ENCODE measurements around the gene CCDC191.

Gene CCDC191, protein sequence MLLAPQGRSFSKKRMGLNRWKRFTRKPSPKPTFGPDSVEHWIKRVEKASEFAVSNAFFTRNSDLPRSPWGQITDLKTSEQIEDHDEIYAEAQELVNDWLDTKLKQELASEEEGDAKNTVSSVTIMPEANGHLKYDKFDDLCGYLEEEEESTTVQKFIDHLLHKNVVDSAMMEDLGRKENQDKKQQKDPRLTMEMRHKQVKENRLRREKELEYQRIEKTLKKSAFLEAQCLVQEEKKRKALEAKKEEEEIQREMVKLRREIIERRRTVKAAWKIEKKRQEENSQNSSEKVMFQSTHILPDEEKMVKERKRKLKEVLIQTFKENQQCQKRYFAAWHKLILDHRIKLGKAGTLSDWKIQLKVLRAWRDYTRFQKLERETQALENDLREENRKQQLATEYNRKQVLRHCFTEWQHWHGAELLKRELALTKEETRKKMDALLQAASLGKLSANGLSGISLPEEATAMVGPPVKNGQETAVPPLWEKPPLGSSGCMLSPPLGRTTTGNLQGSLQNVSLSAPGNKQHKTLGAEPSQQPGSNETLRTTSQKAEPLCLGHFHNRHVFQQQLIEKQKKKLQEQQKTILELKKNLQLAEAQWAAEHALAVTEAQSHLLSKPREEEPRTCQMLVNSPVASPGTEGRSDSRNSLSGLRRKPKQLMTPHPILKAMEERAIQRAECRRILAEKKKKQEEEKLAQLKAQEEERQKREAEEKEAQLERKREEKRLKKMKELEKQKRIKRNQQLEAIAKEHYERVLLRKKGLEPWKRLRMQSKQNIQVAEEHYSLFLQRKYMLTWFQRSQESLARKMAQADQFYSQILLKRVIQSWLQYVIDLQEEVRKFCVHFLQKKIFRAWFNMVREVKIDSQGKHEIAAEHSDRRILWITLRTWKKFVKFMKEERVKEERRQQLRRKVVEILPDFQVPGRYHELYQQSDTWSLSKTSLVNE
- 11.1 to 11.3 reads per million in 2 donors for total RNA-seq

- DNase-seq: peak; percentile 98
Measured at GRCh38 chr3:114056130-114057010, at the start of gene CCDC191, which contains the start of gene QTRT2. TSS of gene CCDC191 (minus strand) at chr3:114056526. CDS start at chr3:114056466, 60 bp downstream. TSS of gene QTRT2 (plus strand) at chr3:114056737. CDS start at chr3:114065258, 8,521 bp downstream.

DNA sequence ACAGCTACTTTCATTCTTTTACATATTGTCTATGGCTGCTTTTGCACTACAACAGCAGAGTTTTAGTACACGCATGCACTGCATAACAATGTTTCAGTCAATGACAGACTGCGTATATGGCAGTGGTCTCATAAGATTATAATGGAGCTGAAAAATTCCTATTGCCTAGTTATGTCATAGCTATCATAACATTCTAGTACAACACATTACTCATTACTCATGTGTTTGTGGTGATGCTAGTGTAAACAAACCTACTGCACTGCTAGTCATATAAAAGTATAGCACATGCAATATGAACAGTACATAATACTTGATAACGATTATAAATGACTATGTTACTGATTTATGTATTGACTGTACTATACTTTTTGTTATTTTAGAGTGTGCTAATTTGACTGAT, 48.1 kb upstream of the CCDC191 start:
- DNase-seq: no peak

- no peak for DNase-seq
Measured at GRCh38 chr3:114103858-114104257, 47.5 kb upstream of the CCDC191 start.

GRCh38 chr3:114103181-114103580, 46.9 kb upstream of the CCDC191 start:
- no peak for DNase-seq

- no peak for DNase-seq
Measured at GRCh38 chr3:114101101-114101500, 44.8 kb upstream of the CCDC191 start.

DNA sequence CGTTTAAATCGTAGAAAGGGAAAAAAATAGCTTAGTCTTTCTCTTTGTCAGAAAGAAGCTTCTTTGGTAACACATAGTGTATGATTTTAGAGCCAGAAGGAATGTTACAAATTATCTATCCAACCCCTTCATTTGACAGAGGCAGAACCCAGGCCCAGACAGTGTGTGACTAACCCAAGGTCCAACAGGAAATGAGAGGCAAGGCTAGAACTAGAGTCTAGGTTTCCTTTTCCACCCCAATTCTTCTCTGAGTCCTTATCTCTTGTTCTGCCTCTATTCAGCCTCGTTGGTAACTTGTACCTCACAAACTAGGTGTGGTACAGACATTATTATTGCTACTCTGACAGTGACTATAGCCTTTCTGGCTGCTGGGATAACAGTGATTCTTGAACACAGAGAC, 39.5 kb upstream of the CCDC191 start:
- no peak for DNase-seq

DNA sequence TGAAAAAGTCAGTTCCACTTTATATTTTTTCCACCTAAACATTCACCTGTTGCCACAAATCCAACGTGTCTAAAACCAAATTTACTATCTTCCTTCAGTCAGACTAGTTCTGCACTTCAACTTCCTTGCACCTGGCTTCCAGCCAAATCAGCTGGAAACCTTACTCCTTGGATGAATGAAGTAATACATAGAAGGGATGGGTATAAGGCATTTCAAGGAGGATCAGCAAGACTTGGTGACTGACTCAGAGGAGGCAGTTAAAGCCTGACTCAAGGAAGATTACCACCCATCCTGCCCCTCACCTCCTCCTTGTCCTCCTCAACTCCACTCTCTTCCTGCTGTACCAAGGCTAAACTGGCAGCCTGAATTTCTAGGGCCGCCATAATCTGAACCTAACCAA, 37.3 kb upstream of the CCDC191 start:
- DNase-seq: no peak

- no peak for DNase-seq
Measured at GRCh38 chr3:114093016-114093380, 36.7 kb upstream of the CCDC191 start.

- DNase-seq: no peak
Measured at GRCh38 chr3:114092151-114093015, 36.1 kb upstream of the CCDC191 start.

GRCh38 chr3:114089675-114090074, 33.3 kb upstream of the CCDC191 start:
- DNase-seq: no peak

GRCh38 chr3:114086356-114086755, 30.0 kb upstream of the CCDC191 start:
- DNase-seq: no peak

- no peak for DNase-seq
Measured at GRCh38 chr3:114083112-114083511, 26.8 kb upstream of the CCDC191 start.

- no peak for DNase-seq
Measured at GRCh38 chr3:114081037-114081436, 24.7 kb upstream of the CCDC191 start.

DNA sequence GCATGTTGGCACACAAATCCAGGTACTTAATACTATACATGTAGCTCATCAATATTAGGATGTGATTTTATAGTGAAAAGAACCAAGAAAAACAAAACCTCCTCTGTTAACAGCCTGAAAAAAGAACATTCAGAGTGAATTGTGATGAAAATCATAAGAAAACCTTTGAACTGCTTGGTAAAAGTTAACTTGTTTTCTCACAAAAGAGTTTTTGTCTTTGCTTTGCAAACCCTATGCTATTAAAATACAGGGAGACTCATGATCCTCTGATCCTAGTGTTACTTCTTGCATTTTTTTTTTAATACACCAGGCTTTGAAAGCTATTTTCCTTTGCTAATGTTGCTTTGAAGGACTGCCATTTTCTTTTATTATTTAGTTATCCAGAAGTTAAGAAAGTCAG, 23.9 kb upstream of the CCDC191 start:
- no peak for DNase-seq

DNA sequence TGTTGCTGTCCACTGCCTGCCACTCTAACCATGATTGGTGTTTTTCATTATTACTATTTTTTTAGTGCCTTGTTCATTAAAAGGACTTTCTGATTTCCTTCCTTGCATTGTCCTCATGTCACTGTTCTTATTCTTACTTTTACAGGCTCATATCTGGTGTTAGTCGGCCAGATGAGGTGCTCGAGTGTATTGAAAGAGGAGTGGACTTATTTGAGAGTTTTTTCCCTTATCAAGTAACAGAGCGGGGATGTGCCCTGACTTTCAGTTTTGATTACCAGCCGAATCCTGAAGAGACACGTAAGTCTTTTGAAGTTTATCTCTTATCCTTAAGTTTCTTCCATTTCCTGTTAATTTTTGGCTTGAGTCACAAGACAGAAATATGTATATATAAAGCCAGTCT, 23.4 kb upstream of the CCDC191 start:
- DNase-seq: no peak

GRCh38 chr3:114078126-114078525, 21.8 kb upstream of the CCDC191 start:
- DNase-seq: no peak

DNA sequence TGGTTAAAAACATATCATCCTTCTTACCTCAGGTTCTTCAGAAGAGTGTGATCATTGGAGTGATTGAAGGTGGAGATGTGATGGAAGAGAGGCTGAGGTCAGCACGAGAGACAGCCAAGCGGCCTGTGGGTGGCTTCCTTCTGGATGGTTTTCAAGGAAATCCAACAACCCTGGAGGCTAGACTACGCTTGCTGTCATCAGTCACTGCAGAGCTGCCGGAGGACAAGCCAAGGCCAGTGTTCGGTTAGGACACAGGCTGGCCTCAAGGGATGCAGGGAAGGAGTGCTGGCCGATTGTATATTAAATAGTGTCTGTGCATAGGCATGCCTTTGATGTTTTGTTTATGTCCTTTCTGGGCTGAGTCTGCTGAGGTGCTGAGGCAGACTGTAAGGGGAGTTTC, 20.4 kb upstream of the CCDC191 start:
- no peak for DNase-seq

GRCh38 chr3:114071786-114072185, 15.5 kb upstream of the CCDC191 start:
- no peak for DNase-seq

DNA sequence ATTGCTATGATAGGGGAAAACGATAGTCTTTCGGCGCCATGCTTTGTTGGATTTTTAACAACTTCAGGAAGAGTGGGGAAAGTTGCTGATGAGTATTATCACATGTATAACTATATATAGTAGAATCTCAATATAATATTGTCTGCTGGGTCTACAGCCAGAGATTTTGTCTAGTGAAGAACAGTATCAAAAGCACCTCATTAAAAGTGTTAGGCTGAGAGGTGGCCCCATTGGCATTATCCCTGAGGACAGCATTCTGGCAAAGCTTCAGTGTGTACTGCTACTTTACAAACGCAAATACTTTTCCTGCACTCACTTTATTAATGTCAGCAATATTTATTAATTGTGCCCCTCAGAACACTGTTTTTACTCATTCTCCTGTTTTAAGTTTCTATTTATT, 12.0 kb upstream of the CCDC191 start:
- no peak for DNase-seq

DNA sequence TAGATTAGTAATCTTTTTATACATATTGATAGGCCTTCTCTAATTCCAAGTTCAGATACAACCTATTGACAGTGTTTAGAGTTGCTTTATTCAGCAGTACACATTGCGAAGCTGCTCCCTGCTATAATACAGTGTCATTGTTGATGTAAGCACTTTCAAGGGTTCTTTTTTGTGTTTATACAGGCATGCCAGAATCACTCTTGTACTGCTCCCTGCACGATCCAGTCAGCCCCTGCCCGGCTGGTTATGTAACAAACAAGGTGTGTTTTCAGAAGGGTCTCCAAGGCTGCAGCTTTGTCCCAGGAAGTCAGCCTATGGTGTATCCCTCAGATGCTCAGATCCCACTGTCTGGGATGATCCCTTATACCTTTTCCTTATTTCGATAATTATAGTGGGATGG, 11.5 kb upstream of the CCDC191 start:
- DNase-seq: no peak

DNA sequence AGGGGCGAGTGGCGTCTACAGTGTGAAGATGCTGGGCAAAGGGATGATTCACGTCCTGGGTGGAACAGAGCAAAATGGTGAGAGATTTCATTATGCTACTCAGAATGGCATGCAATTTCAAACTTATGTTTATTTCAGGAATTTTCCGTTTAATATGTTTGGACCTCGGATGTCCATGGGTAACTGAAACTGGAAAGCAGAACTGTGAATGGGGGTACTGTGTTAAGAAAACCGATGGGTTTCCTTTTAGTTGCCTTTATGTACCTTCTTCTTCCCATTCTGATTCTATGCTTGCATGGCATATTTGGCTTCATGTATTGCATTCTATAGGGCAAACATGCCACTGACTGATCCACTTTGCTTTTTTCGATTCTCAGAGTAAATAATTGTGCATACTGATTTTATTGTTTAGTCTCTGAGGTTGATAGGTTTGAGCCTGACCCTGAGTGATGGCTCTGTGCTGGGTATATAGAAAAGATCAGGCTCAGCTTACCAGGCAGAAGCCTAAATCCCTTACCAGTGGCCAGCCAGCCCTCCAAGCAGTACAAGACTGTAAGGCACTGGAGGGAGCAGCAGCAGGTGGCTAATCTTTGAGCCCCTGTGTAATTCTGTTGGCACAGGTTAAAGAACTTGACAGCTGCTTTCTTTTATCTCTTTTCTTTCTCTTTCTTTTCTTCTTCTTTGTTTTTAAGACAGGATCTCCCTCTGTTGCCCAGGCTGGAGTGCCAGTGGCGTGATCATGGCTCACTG, 4.8 kb upstream of the CCDC191 start:
- no peak for DNase-seq
